Osteocyte (in vitro differentiated cells): ENCODE results near the gene DHRS3. TPM values are rescaled to one million over a fixed set of nuclear protein-coding genes. Genes with fewer than 3 reads are reported as not detected.

Source experiments
- DNase-seq: peaks from one replicate; pipeline ENCODE4 v3.0.0; 2021; ENCODE audit warnings: mixed read lengths; ENCODE audit not compliant: unreplicated experiment; ENCODE audit errors: extremely low spot score
- H3K27ac Mint-ChIP-seq: one replicate; pipeline ENCODE4 v1.8.0; 2021; ENCODE audit warnings: mild to moderate bottlenecking, mixed read lengths; ENCODE audit not compliant: unreplicated experiment
- H3K27me3 Mint-ChIP-seq: one replicate; pipeline ENCODE4 v1.8.0; 2021; ENCODE audit warnings: mixed read lengths; ENCODE audit not compliant: unreplicated experiment
- H3K36me3 Mint-ChIP-seq: one replicate; pipeline ENCODE4 v1.8.0; 2021; ENCODE audit warnings: mixed read lengths; ENCODE audit not compliant: unreplicated experiment
- H3K4me1 Mint-ChIP-seq: one replicate; pipeline ENCODE4 v1.8.0; 2021; ENCODE audit warnings: mixed read lengths; ENCODE audit not compliant: unreplicated experiment
- H3K4me3 Mint-ChIP-seq: one replicate; pipeline ENCODE4 v1.8.0; 2021; ENCODE audit warnings: mild to moderate bottlenecking, moderate library complexity, mixed read lengths; ENCODE audit not compliant: unreplicated experiment
- H3K9me3 Mint-ChIP-seq: one replicate; pipeline ENCODE4 v1.8.0; 2021; ENCODE audit warnings: mixed read lengths; ENCODE audit not compliant: unreplicated experiment
- total RNA-seq: library from RNA; stranded (reverse); gene quantifications from 2 replicates; pipeline ENCODE4 v1.2.1, GENCODE V29; 2021
- TF ChIP-seq, protein P1 (sequence below): fragments of 200-600 bp; sonication (generic); IDR thresholded peaks from 2 replicates; pipeline ENCODE4 v1.5.0; 2021; ENCODE audit warnings: antibody characterized with exemption, mild to moderate bottlenecking, moderate library complexity

Gene DHRS3
- total RNA-seq, 1 donor from 2014 or later, result 52.5 TPM

DNA sequence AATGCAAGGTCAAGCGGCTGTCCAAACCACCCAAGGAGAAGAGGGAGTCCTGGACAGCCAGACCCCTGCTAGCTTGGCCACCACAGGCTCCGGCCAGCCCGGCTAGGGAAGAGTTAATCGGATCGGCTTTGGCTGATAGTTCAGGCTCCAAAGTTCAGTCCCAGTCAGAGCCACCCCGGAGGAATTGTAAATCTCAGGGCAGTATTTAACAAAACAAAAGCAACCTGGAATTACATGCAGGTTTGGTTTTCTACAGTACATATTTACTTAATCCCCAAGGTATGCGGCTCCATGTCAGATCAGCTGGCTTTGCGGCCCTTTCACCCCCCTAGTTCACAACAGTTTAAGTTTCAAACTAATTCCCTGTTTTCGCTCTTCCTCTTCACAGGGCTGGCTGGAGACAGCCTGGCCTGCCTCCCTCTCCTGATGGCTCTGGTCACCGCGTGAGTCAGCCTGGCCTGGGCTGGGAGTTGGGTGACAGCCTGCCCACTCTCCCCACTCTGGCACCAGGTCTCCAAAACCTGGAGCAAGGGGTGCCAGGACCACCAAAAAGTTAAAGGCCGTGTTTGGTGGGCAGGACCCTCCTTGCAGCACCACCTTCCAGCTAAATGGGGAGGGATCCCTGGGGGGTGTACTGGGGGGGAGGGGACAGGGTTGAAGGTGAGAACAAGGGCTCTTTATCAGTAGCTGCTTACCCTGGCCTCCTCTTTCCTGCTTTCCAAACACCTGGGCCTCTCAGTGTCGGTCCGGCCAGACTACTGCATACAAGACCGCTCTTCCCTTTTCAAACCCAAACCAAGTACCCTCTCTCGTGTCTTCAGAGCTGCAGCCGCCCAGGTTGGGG is 1.9 kb downstream of the DHRS3 start:
- H3K36me3 Mint-ChIP-seq, result peaks cover 16% of the 10 kb centered on the region
- TF ChIP-seq, protein P1, sequence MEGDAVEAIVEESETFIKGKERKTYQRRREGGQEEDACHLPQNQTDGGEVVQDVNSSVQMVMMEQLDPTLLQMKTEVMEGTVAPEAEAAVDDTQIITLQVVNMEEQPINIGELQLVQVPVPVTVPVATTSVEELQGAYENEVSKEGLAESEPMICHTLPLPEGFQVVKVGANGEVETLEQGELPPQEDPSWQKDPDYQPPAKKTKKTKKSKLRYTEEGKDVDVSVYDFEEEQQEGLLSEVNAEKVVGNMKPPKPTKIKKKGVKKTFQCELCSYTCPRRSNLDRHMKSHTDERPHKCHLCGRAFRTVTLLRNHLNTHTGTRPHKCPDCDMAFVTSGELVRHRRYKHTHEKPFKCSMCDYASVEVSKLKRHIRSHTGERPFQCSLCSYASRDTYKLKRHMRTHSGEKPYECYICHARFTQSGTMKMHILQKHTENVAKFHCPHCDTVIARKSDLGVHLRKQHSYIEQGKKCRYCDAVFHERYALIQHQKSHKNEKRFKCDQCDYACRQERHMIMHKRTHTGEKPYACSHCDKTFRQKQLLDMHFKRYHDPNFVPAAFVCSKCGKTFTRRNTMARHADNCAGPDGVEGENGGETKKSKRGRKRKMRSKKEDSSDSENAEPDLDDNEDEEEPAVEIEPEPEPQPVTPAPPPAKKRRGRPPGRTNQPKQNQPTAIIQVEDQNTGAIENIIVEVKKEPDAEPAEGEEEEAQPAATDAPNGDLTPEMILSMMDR, result no peak

DNA sequence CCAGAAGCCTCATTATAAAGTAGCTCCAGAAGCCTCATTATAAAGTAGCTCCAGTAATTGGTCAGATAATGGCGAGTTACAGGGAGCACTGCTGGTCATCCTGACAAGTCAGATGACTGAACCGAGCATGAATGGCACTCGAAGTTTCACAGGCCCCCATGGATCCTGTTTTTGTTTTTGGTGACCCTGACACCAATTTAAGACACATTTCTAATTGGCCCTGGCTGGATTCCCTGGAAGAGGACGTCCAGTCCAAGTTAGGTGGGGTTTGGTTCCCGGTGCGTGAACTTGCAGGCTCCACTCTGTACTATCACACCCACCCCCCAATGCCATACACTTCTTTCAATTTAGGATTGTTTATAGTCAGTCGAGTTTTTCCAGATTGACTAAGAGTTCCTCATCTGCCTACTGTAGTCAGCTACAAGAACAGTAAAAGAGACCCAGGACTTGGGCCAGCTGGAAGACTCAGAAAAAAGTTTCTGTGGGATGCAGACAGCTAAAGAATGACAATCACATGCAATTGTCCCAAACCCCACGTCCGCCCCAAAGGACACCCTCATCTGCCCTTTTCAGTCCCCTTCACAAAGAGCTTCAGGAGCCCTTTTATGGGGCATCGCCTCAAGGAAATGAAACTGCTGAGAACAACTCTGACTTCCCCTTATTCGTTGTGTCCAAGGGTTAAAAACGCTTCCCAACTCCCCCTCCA is 2.7 kb downstream of the DHRS3 start:
- H3K9me3 Mint-ChIP-seq, result no peaks in the 10 kb centered on the region
- DNase-seq, result no peak

More for the DNA sequence above, 1.9 kb downstream of the DHRS3 start:
- Mint-ChIP-seq H3K9me3 (no peaks in the 10 kb centered on the region), H3K27me3 (peaks cover 4% of the 10 kb centered on the region), H3K4me1 (peaks cover 58% of the 10 kb centered on the region), H3K27ac (peak overlapping the region; percentile 79), H3K4me3 (peak overlapping the region; percentile 88)
- DNase-seq, result no peak

DNA sequence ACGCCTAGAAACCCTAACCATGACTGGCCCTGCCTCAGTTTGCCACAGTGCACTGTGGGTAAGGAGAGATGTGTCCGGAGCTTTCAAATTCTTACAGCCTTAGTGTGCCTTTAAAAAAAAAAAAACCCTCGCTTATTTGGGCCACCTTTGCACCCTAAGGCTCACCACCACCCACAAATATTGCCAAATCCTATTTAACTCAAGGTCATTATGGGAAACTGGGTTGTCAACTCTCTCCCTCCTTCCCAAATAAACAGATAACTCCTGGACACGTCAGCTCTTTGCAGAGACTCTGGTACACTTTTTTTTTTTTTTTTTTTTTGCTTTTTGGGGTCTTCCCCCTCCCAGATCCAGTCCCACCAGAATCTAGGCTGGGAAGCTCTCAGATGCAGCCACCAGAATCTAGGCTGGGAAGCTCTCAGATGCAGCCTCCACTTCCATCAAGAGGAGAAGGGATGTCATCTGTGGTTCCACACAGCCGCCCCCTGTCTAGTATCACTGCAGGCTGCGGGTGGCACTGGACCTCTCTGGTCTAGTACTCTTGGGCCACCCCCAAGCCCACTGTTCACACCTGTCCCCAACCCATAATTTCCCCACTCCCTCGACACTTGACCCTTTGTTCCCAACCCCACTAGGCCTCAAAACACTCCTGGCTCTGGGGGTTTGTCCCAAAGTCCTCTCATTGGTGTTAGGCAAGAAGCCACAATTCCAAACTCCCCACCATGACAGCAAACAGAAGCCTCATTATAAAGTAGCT is 3.4 kb downstream of the DHRS3 start:
- Mint-ChIP-seq H3K27me3 (peaks cover 4% of the 10 kb centered on the region), H3K27ac (no peak overlapping the region), H3K4me3 (peak overlapping the region; percentile 88), H3K4me1 (peaks cover 48% of the 10 kb centered on the region), H3K9me3 (no peaks in the 10 kb centered on the region), H3K36me3 (peaks cover 23% of the 10 kb centered on the region)
- no peak for DNase-seq
- TF ChIP-seq, protein P1, result no peak

More for the DNA sequence above, 2.7 kb downstream of the DHRS3 start:
- peak overlapping the region; percentile 79 for H3K27ac Mint-ChIP-seq
- TF ChIP-seq, protein P1, result no peak
- peaks cover 4% of the 10 kb centered on the region for H3K27me3 Mint-ChIP-seq
- peak overlapping the region; percentile 88 for H3K4me3 Mint-ChIP-seq
- peaks cover 55% of the 10 kb centered on the region for H3K4me1 Mint-ChIP-seq
- H3K36me3 Mint-ChIP-seq, result peaks cover 21% of the 10 kb centered on the region

DNA sequence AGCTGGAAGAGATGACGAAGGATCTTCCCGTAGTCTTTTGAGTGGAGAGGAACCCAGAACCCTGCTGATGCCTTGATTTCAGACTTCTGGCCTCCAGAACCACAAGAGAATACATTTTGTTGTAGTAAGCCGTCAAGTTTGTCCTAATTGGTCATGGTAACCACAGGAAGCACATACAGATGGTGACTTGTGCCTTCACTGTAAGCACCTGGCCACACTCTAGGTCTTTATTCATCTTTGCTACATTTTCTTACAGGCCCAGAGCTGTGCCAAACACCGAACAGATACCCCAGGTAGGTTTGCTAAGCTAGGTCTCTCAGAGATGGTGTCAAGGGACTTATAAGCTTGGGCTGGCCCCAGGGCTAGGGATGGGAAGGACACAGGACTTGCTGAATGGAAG is 4.8 kb downstream of the DHRS3 start:
- no peak for DNase-seq
- H3K4me1 Mint-ChIP-seq, result peaks cover 36% of the 10 kb centered on the region
- H3K36me3 Mint-ChIP-seq, result peaks cover 23% of the 10 kb centered on the region
- H3K4me3 Mint-ChIP-seq, result no peak overlapping the region
- H3K27me3 Mint-ChIP-seq, result peaks cover 4% of the 10 kb centered on the region
- TF ChIP-seq, protein P1, result no peak
- no peaks in the 10 kb centered on the region for H3K9me3 Mint-ChIP-seq
- no peak overlapping the region for H3K27ac Mint-ChIP-seq
